Gastrocnemius medialis (tissue), 4 donors: ENCODE measurements around the gene KPNA4. TPM values are rescaled to one million over a fixed set of nuclear protein-coding genes. Genes with fewer than 3 reads are reported as not detected.

Source experiments
- ATAC-seq, 2 donors: fragments of 150-250 bp; one replicate each; pipeline ENCODE4 v1.9.1; 2016
- DNase-seq, 2 donors: peaks; one replicate each; pipeline ENCODE4 v3.0.0-alpha.2; 2019
- H3K27ac ChIP-seq, 4 donors: fragments of 200-600 bp; sonication (generic); 1 replicate in 1 of 4; 2 replicates in 3 of 4; pipeline ENCODE4 v1.5.1; 2016 to 2018; ENCODE audit warnings: mild to moderate bottlenecking in 2 of 4, moderate library complexity in 1 of 4
- H3K27me3 ChIP-seq, 3 donors: fragments of 200-600 bp; sonication (generic) in 2 of 3; 1 replicate in 1 of 3; 2 replicates in 2 of 3; pipeline versions ENCODE4 v1.5.1 to v1.6.0; 2016 to 2019; ENCODE audit warnings: mild to moderate bottlenecking in 1 of 3, moderate library complexity in 1 of 3
- H3K36me3 ChIP-seq, 2 donors: fragments of 200-600 bp; sonication (generic) in 1 of 2; one replicate each; pipeline ENCODE4 v1.5.1; 2017 to 2018
- H3K4me1 ChIP-seq, 2 donors: fragments of 200-600 bp; sonication (generic) in 1 of 2; one replicate each; pipeline ENCODE4 v1.5.1; 2016 to 2017; ENCODE audit warnings: mild to moderate bottlenecking in 2 of 2
- H3K4me3 ChIP-seq, 4 donors: fragments of 200-600 bp; sonication (generic) in 3 of 4; 1 replicate in 1 of 4; 2 replicates in 3 of 4; pipeline ENCODE4 v1.5.1; 2016 to 2019; ENCODE audit warnings: mild to moderate bottlenecking in 2 of 4
- H3K9me3 ChIP-seq, 3 donors: fragments of 200-600 bp; sonication (generic) in 2 of 3; 1 replicate in 1 of 3; 2 replicates in 2 of 3; pipeline ENCODE4 v1.5.1; 2016 to 2019
- CTCF ChIP-seq, 5 experiments: fragments of 450-650 bp in 3 of 5; fragments of 200-600 bp in 2 of 5; sonication (generic) in 2 of 5; IDR thresholded peaks in 4 of 5; conservative IDR thresholded peaks in 1 of 5; 1 replicate in 4 of 5; 2 replicates in 1 of 5; pipeline ENCODE4 v1.5.1; 2016 to 2019; ENCODE audit warnings: antibody characterized with exemption in 5 of 5, mild to moderate bottlenecking in 3 of 5, moderate library complexity in 3 of 5
- POLR2A ChIP-seq, 2 donors: fragments of 450-650 bp; IDR thresholded peaks; one replicate each; pipeline ENCODE4 v1.6.1; 2017; ENCODE audit warnings: antibody characterized with exemption in 2 of 2, mild to moderate bottlenecking in 2 of 2, moderate library complexity in 2 of 2
- in situ Hi-C, 4 donors: fragments of 200-750 bp; cut with MboI; loops; one replicate each; pipeline versions ENCODE4 v1.15.0 to v1.8.0; 2017; ENCODE audit warnings: low sequenced_read_pairs in 4 of 4
- intact Hi-C: fragments of 100-400 bp; cut with DNase I; formaldehyde crosslinking; loops from one replicate; pipeline ENCODE4 v1.15.1; 2023; ENCODE audit warnings: low total_unique reads
- total RNA-seq, 4 donors: library from RNA; depleted of rRNA; stranded (reverse); fragments of >200 nt; gene quantifications; one replicate each; pipeline versions ENCODE4 v1.1.0 to v1.2.3, GENCODE V29; 2016

Gene KPNA4
- total RNA-seq, 4 donors from 2014 or later, result 78.9 to 126 (median 86.0) TPM

GRCh38 chr3:160472344-160472743, 93.0 kb downstream of the KPNA4 start:
- no peaks in the 10 kb centered on the region for H3K36me3 ChIP-seq
- intact Hi-C loops, result no loop called here
- H3K4me3 ChIP-seq, result no peak overlapping the region
- H3K27me3 ChIP-seq, result no peaks in the 10 kb centered on the region
- TF ChIP-seq CTCF (IDR thresholded peaks at IDR 0.05 in 4 of 5, conservative IDR thresholded peaks at IDR 0.05 in 1 of 5) (no peak), POLR2A (IDR thresholded peaks at IDR 0.05) (no peak)
- ATAC-seq (no peak), DNase-seq (no peak)
- H3K4me1 ChIP-seq, result no peaks in the 10 kb centered on the region
- H3K27ac ChIP-seq, result no peak overlapping the region
- H3K9me3 ChIP-seq, result no peaks in the 10 kb centered on the region
- in situ Hi-C loops, result no loop called here

GRCh38 chr3:160471892-160472291, 93.5 kb downstream of the KPNA4 start:
- H3K36me3 ChIP-seq, result no peaks in the 10 kb centered on the region
- ATAC-seq, result no peak
- H3K4me1 ChIP-seq, result no peaks in the 10 kb centered on the region
- no peak for DNase-seq
- no peaks in the 10 kb centered on the region for H3K9me3 ChIP-seq
- TF ChIP-seq POLR2A (IDR thresholded peaks at IDR 0.05) (no peak), CTCF (IDR thresholded peaks at IDR 0.05 in 4 of 5, conservative IDR thresholded peaks at IDR 0.05 in 1 of 5) (no peak)
- H3K27me3 ChIP-seq, result no peaks in the 10 kb centered on the region
- H3K4me3 ChIP-seq, result no peak overlapping the region
- in situ Hi-C loops (no loop called here), intact Hi-C loops (no loop called here)
- no peak overlapping the region for H3K27ac ChIP-seq

GRCh38 chr3:160470181-160470580, 95.2 kb downstream of the KPNA4 start:
- no peak for DNase-seq
- no peak for ATAC-seq
- no peaks in the 10 kb centered on the region for H3K36me3 ChIP-seq
- H3K4me3 ChIP-seq, result no peak overlapping the region
- no peaks in the 10 kb centered on the region for H3K4me1 ChIP-seq
- TF ChIP-seq POLR2A (IDR thresholded peaks at IDR 0.05) (no peak), CTCF (IDR thresholded peaks at IDR 0.05 in 4 of 5, conservative IDR thresholded peaks at IDR 0.05 in 1 of 5) (no peak)
- intact Hi-C loops (no loop called here), in situ Hi-C loops (no loop called here)
- no peak overlapping the region for H3K27ac ChIP-seq
- no peaks in the 10 kb centered on the region for H3K9me3 ChIP-seq
- no peaks in the 10 kb centered on the region for H3K27me3 ChIP-seq

GRCh38 chr3:160464971-160465370, 100.4 kb downstream of the KPNA4 start:
- intact Hi-C loops, result no loop called here
- Histone ChIP-seq H3K27me3 (no peaks in the 10 kb centered on the region), H3K4me1 (no peaks in the 10 kb centered on the region), H3K4me3 (no peak overlapping the region), H3K27ac (no peak overlapping the region), H3K9me3 (no peaks in the 10 kb centered on the region), H3K36me3 (no peaks in the 10 kb centered on the region)
- in situ Hi-C loops, result no loop called here
- no peak for ATAC-seq
- DNase-seq, result no peak
- no peak for TF ChIP-seq CTCF (IDR thresholded peaks at IDR 0.05 in 4 of 5, conservative IDR thresholded peaks at IDR 0.05 in 1 of 5)
- no peak for TF ChIP-seq POLR2A (IDR thresholded peaks at IDR 0.05)

GRCh38 chr3:160464321-160464720, 101.0 kb downstream of the KPNA4 start:
- no peak for TF ChIP-seq CTCF (IDR thresholded peaks at IDR 0.05 in 4 of 5, conservative IDR thresholded peaks at IDR 0.05 in 1 of 5)
- DNase-seq (no peak), ATAC-seq (no peak)
- in situ Hi-C loops, result no loop called here
- intact Hi-C loops, result no loop called here
- no peaks in the 10 kb centered on the region for H3K27me3 ChIP-seq
- no peak overlapping the region for H3K4me3 ChIP-seq
- H3K27ac ChIP-seq, result no peak overlapping the region
- no peaks in the 10 kb centered on the region for H3K36me3 ChIP-seq
- H3K4me1 ChIP-seq, result no peaks in the 10 kb centered on the region
- H3K9me3 ChIP-seq, result no peaks in the 10 kb centered on the region
